PC-9 (cell line): ENCODE data around the gene APCDD1L. TPM values are rescaled to one million over a fixed set of nuclear protein-coding genes. Genes with fewer than 3 reads are reported as not detected.

ENCODE experiments used
- BruUV-seq: library from RNA; stranded (reverse); fragments of 400-500 nt; replicated peaks from 2 replicates; lab custom pipeline; 2021; lab: Mats Ljungman, UMichigan
- CTCF ChIA-PET: fragments of 300-600 bp; sonication (Branson Sonifier 250); formaldehyde crosslinking; loops from one replicate; lab custom pipeline; 2022; ENCODE audit warnings: antibody characterized with exemption; lab: Charles Lee
- POLR2A ChIA-PET: fragments of 300-600 bp; sonication (Branson Sonifier 250); formaldehyde crosslinking; loops from one replicate; lab custom pipeline; 2022; ENCODE audit warnings: antibody characterized with exemption; ENCODE audit not compliant: unreplicated experiment; lab: Charles Lee
- DNase-seq, 2 experiments: peaks; one replicate each; pipeline versions ENCODE4 v3.0.0 to v3.0.0-alpha.2; 2015 to 2022; ENCODE audit warnings: mixed read lengths in 1 of 2
- H2AFZ ChIP-seq: fragments of 200-600 bp; sonication (generic); 2 replicates; pipeline ENCODE4 v1.8.1; 2017; ENCODE audit warnings: antibody characterized with exemption
- H3F3A ChIP-seq: fragments of 200-600 bp; sonication (generic); 2 replicates; pipeline ENCODE4 v1.8.1; 2017; ENCODE audit warnings: antibody characterized with exemption, mild to moderate bottlenecking, low read depth; ENCODE audit not compliant: insufficient read depth
- H3K27ac ChIP-seq: fragments of 200-600 bp; sonication (generic); 2 replicates; pipeline ENCODE4 v1.6.1; 2016; ENCODE audit warnings: mixed run types
- H3K27me3 ChIP-seq: fragments of 200-600 bp; sonication (generic); 2 replicates; pipeline ENCODE4 v1.6.1; 2016; ENCODE audit warnings: low read depth, mixed run types; ENCODE audit not compliant: insufficient read depth
- H3K36me3 ChIP-seq: fragments of 200-600 bp; sonication (generic); 2 replicates; pipeline ENCODE4 v1.6.1; 2016; ENCODE audit warnings: low read depth, mixed run types
- H3K4me1 ChIP-seq: fragments of 200-600 bp; sonication (generic); replicated peaks from 2 replicates; pipeline ENCODE4 v1.6.1; 2016; ENCODE audit warnings: mixed run types; ENCODE audit not compliant: insufficient read depth
- H3K4me2 ChIP-seq: fragments of 200-600 bp; sonication (generic); 2 replicates; pipeline ENCODE4 v1.6.1; 2017; ENCODE audit warnings: mixed run types
- H3K4me3 ChIP-seq: fragments of 200-600 bp; sonication (generic); 2 replicates; pipeline ENCODE4 v1.6.1; 2016; ENCODE audit warnings: mixed run types
- H3K79me2 ChIP-seq: fragments of 200-600 bp; sonication (generic); 2 replicates; pipeline ENCODE4 v1.6.1; 2017; ENCODE audit warnings: low read depth, mixed run types
- H3K9me2 ChIP-seq: fragments of 200-600 bp; sonication (generic); 2 replicates; pipeline ENCODE4 v1.8.1; 2017; ENCODE audit warnings: mild to moderate bottlenecking; ENCODE audit not compliant: insufficient read depth
- H3K9me3 ChIP-seq: fragments of 200-600 bp; sonication (generic); 2 replicates; pipeline ENCODE4 v1.8.1; 2016; ENCODE audit warnings: low read depth; ENCODE audit not compliant: insufficient read depth
- H4K20me1 ChIP-seq: fragments of 200-600 bp; sonication (generic); 2 replicates; pipeline ENCODE4 v1.8.1; 2017; ENCODE audit not compliant: insufficient read depth
- EZH2 ChIP-seq: fragments of 200-600 bp; sonication (generic); IDR thresholded peaks from 2 replicates; pipeline ENCODE4 v1.8.0; 2017; ENCODE audit warnings: antibody characterized with exemption, low read depth
- intact Hi-C: fragments of 100-400 bp; cut with micrococcal nuclease; formaldehyde crosslinking; loops from one replicate; pipeline ENCODE4 v1.10.0; 2022; ENCODE audit not compliant: unreplicated experiment
- total RNA-seq: library from RNA; stranded (reverse); gene quantifications from 2 replicates; pipeline ENCODE4 v1.2.3, GENCODE V29; 2021
- TF ChIP-seq, protein P1 (sequence below): fragments of 200-600 bp; sonication (generic); conservative IDR thresholded peaks from 2 replicates; pipeline ENCODE4 v1.6.1; 2017; ENCODE audit warnings: mixed run types, antibody characterized with exemption, mild to moderate bottlenecking, moderate library complexity

The APCDD1L gene
- total RNA-seq, 1 experiment from 2014 or later = 3.0 TPM

DNA sequence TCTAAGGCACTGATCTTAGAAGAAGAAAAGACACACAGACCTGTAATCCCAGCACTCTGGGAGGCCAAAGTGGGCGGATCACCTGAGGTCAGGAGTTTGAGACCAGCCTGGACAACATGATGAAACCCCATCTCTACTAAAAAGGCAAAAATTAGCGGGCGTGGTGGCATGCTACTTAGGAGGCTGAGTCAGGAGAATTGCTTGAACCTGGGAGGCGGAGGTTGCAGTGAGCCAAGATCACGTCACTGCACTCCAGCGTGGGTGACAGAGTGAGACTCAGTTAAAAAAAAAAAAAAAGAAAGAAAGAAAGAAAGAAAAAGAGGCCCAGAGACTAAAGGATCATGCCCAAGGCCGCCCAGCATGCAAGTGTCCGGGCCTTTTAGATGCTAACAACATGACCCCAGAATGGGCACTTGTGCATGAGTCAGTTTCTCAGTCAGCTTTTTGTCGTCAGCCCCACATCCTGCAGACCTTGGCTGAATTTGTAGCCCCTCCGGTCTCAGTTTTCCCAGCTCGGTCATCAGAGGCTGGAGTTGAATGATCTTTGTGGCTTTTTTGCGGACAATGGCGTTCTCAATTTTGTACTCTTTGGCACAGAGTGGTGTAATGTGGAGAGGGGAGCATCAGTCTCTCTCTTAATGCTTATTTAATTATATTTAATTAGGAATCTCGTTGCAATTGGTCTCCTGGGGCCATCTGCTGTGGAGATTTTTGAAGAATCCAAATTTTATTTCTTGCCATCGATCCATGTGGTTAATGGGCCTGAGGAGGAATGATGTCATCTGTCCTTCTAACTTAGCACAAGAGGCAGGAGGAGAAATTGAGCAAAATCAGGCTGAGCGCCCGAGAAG lies 30.6 kb upstream of the APCDD1L start:
- peaks cover 3% of the 10 kb centered on the region; the same call in 1 of the 2 replicates for H3K9me3 ChIP-seq
- no peak overlapping the region for H3K4me3 ChIP-seq
- peaks cover 25% of the 10 kb centered on the region for H3K4me1 ChIP-seq
- no peaks in the 10 kb centered on the region for H3K79me2 ChIP-seq
- H4K20me1 ChIP-seq = no peaks in the 10 kb centered on the region
- no TSS peak for BruUV-seq
- POLR2A ChIA-PET = no interaction called here
- no peaks in the 10 kb centered on the region for H3K36me3 ChIP-seq
- H3K9me2 ChIP-seq = no peaks in the 10 kb centered on the region
- no peak overlapping the region for H3K4me2 ChIP-seq
- DNase-seq = no peak
- CTCF ChIA-PET = no interaction called here
- intact Hi-C loops = no loop called here
- no peak overlapping the region for H3K27ac ChIP-seq
- H3F3A ChIP-seq = peaks cover 26% of the 10 kb centered on the region
- TF ChIP-seq, protein P1, sequence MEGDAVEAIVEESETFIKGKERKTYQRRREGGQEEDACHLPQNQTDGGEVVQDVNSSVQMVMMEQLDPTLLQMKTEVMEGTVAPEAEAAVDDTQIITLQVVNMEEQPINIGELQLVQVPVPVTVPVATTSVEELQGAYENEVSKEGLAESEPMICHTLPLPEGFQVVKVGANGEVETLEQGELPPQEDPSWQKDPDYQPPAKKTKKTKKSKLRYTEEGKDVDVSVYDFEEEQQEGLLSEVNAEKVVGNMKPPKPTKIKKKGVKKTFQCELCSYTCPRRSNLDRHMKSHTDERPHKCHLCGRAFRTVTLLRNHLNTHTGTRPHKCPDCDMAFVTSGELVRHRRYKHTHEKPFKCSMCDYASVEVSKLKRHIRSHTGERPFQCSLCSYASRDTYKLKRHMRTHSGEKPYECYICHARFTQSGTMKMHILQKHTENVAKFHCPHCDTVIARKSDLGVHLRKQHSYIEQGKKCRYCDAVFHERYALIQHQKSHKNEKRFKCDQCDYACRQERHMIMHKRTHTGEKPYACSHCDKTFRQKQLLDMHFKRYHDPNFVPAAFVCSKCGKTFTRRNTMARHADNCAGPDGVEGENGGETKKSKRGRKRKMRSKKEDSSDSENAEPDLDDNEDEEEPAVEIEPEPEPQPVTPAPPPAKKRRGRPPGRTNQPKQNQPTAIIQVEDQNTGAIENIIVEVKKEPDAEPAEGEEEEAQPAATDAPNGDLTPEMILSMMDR = no peak
- no peak for TF ChIP-seq EZH2
- no peaks in the 10 kb centered on the region for H3K27me3 ChIP-seq
- H2AFZ ChIP-seq = no peak overlapping the region

DNA sequence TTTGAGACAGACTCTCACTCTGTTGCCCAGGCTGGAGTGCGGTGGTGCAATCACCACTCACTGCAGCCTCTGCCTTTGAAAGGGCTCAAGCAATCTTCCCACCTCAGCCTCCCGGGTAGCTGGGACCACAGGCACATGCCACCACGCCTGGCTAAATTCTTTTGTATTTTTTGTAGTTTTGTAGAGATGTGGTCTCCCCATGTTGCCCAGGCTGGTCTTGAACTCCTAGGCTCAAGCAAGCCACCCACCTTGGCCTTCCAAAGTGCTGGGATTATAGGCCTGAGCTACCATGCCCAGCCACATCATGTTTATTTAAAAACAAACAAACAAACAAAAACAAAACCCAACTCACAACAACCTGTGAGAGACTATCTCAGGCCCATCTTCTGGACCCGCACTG lies 29.7 kb upstream of the APCDD1L start:
- no peaks in the 10 kb centered on the region for H3K9me2 ChIP-seq
- peaks cover 30% of the 10 kb centered on the region for H3F3A ChIP-seq
- no peak overlapping the region for H3K27ac ChIP-seq
- BruUV-seq = no TSS peak
- no peaks in the 10 kb centered on the region for H3K36me3 ChIP-seq
- H3K4me3 ChIP-seq = no peak overlapping the region
- H2AFZ ChIP-seq = no peak overlapping the region
- no peak for TF ChIP-seq EZH2
- TF ChIP-seq, protein P1 = no peak
- no peaks in the 10 kb centered on the region for H3K27me3 ChIP-seq
- intact Hi-C loops = no loop called here
- no peaks in the 10 kb centered on the region for H3K79me2 ChIP-seq
- POLR2A ChIA-PET = interaction anchor here (0.6 kb wide), 1 partner anchor 21 kb away, joined by 3 read pairs; no protein-coding TSS in a partner anchor
- CTCF ChIA-PET = interaction anchor here (0.6 kb wide), 1 partner anchor 308 kb away, joined by 4 read pairs; no protein-coding TSS in a partner anchor
- H3K4me2 ChIP-seq = no peak overlapping the region
- H3K4me1 ChIP-seq = peaks cover 28% of the 10 kb centered on the region
- H4K20me1 ChIP-seq = no peaks in the 10 kb centered on the region
- no peak for DNase-seq
- peaks cover 9% of the 10 kb centered on the region; the same call in 1 of the 2 replicates for H3K9me3 ChIP-seq

DNA sequence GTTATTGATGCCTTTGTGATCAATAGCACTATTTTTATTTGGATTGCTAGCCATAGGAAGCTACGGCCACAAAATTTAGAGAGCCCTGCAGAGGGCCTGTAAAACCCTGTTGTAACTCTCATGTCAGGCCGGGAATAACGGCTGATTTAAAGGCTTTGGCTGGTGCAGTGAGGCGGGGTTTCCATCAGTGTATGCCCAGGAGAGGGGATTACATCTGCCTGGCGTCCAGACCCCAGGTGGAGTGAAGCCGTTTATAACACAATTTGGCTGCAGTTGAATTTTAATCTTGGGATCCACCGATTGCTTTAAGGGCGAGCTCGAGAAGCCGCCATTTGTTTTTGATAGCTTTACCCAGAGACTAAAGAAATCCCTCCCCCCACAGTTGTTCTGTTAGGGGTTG lies 29.1 kb upstream of the APCDD1L start:
- Histone ChIP-seq H3K4me3 (no peak overlapping the region), H3K4me1 (peaks cover 28% of the 10 kb centered on the region), H3K4me2 (no peak overlapping the region), H2AFZ (no peak overlapping the region), H3K79me2 (no peaks in the 10 kb centered on the region), H3F3A (peaks cover 30% of the 10 kb centered on the region), H3K27me3 (no peaks in the 10 kb centered on the region), H4K20me1 (no peaks in the 10 kb centered on the region), H3K36me3 (no peaks in the 10 kb centered on the region), H3K9me3 (peaks cover 9% of the 10 kb centered on the region; the same call in 1 of the 2 replicates), H3K9me2 (no peaks in the 10 kb centered on the region), H3K27ac (no peak overlapping the region)
- ChIA-PET CTCF (interaction anchor here (0.6 kb wide), 1 partner anchor 307 kb away, joined by 4 read pairs; no protein-coding TSS in a partner anchor), POLR2A (interaction anchor here (0.6 kb wide), 1 partner anchor 20 kb away, joined by 3 read pairs; no protein-coding TSS in a partner anchor)
- TF ChIP-seq, protein P1 = no peak
- no peak for TF ChIP-seq EZH2
- intact Hi-C loops = no loop called here
- no TSS peak for BruUV-seq
- no peak for DNase-seq
